NCI-H187 treated with DMSO at 0.1 percent for 48 hours (cell line): ENCODE results near the gene MADD.
"Not testable (repeated sequence)": the region's sequence is repeated elsewhere in the genome, so short reads cannot be mapped to it uniquely, and the experiment has no call there.

Experiments used
- DNase-seq: peaks from one replicate; lab custom pipeline; 2025; lab: John Stamatoyannopoulos, UW

Gene MADD

GRCh38 chr11:47276923-47277322 lies 7.0 kb downstream of the MADD start:
- no peak for DNase-seq

GRCh38 chr11:47278058-47278457 lies 8.1 kb downstream of the MADD start:
- DNase-seq = no peak

DNA sequence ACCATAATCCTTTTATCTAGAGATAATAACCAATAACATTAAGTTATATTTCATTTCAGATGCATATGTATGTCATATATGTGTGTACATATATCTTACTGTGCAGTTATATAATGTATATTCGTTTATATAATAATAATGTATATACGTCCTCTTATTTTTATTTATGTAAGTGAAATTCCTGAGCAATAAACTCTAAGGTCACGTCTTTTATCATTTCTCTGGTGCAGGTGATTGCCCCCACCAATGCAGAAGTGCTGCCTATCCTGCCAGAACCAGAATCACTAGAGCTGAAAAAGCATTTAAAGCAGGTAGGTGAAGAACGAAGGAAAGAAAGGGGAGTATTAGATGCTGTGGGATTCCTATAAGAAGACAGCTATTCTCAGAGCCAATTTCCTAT lies 8.8 kb downstream of the MADD start:
- no peak for DNase-seq

DNA sequence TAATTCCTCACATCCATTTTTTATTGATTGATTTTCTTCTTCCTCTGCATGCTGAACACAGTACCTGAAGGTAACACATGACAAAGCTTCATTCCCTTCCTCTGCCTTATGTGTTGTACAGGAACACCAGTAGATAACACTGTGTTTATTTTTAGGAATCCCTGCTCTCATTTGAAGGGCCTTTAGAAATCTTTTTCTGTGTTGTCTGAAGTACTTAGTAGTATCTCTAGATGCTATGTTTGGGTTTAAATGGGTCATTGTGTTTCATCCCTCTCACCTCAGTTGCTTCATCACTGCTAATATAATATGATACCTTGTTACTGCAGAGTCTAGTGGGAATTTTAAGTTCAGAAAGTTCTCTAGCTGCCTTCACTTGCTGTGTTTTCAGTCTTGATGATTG lies 10.2 kb downstream of the MADD start:
- DNase-seq = no peak

DNA sequence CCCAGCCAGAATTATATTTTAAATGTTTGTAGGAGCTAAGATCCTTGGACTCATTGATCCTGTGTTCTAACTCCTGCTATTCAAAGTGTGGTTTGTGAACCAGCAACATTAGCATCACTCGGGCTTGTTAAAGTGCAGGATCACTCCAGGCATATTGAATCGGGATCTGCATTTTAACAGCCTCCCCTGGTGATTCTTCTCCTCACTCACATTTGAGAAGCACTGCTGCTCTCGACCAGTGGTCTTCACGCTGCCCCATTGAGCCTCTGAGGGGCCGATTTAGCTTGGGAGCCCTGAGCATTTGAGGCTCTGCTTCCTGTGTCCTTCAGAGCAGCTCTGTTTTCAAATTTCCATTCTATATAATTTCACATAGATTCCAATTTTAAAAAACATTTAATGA lies 10.9 kb downstream of the MADD start:
- no peak for DNase-seq

GRCh38 chr11:47282462-47282861 lies 12.5 kb downstream of the MADD start:
- DNase-seq = no peak

DNA sequence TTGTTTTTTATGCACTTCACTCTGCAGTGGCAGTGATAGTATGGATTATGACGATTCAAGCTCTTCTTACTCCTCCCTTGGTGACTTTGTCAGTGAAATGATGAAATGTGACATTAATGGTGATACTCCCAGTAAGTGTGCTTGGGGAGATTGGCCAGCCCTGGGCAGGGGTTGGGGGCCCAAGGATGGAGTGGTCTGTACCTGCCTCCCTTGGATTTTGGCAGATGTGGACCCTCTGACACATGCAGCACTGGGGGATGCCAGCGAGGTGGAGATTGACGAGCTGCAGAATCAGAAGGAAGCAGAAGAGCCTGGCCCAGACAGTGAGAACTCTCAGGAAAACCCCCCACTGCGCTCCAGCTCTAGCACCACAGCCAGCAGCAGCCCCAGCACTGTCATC lies 14.2 kb downstream of the MADD start:
- no peak for DNase-seq

DNA sequence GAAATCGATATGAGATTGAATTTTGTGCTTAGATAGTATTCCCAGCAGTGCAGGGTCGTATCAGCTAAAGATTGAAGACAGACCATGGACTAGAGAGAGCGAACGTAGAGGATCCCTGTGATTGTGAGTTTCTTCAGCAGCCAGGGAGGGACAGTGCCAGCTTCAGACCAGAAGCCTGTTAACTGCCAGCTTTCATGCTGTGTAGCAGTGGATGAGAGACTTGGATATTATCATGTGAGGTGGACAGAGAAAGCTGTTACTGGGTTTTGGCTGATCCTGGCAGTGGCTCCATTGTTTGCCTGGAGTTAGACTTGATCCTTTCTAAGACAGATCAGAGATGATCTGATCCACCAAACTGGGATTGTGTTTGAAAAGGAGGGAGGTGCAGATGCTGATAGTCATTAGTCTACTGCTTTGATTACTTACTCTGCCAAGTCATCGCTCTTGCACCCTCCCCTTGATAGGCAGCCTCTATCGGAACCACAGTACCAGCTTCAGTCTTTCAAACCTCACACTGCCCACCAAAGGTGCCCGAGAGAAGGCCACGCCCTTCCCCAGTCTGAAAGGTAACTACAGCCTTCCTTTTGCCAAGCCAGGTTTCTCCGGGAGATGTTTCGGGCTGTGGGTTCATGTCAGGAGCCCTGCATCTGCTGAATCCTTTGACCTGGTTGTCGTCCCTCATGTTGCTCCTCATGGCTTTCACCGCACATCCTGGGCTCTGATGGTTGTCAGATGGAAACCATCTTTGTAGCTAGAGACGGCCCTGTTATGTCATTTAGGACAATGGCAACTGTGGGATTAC lies 16.2 kb downstream of the MADD start:
- no peak for DNase-seq

GRCh38 chr11:47288066-47288465 lies 18.1 kb downstream of the MADD start:
- no peak for DNase-seq

GRCh38 chr11:47289856-47290255 lies 19.9 kb downstream of the MADD start:
- no peak for DNase-seq

- DNase-seq = no peak
These were observed 25.5 kb downstream of the MADD start for GRCh38 chr11:47295385-47295784.

DNA sequence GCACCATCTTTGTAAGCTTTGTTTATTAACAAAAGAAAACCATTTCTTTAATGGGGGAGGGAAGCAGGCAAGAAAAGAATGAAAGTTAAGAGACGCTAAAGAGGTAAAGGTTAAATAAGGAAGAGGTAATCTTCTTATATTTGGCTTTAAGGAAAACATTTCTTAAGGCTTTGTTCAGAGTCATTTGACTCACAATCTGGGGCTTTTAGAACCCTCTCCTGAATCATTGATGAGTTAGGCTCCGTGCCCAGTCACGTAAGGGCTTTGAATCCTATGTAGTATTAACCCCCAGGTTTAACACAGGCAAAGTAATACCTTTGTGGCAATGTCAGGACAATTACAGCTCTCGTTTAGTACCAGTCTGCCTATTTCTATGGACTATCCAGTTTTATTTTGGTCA lies 26.1 kb downstream of the MADD start:
- no peak for DNase-seq

DNA sequence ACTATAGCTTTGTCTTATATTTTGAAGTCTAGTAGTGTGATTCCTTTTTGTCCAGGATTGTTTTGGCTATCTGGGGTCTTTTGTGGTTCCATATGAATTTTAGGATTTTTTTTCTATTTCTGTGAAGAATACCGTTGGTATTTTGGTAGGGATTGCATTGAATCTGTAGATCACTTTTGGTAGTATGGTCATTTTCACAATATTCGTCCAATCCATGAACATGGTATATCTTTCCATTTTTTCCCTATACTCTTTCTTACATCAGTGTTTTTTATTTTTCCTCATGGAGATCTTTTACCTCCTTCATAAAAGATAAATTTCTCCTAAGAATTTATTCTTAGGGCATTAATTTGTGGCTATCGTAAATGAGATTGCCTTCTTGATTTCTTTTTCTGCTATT lies 29.1 kb downstream of the MADD start:
- DNase-seq = no peak

DNA sequence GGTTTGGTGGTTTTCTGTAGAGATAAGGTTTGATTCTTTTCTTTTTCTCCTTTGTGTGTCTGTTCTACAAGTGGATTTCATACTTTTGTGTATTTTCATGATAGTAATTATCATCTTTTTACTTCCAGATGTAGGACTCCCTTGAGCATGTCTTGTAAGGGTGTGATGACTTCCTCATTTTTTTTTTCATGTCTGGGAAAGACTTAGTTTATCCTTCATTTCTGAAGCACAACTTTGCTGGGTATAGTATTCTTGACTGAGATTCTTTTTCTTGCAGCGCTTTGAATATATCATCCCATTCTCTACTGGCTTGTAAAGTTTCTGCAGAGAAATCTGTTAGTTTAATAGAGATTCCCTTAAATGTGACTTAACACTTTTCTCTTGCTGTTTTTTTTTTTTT lies 32.9 kb downstream of the MADD start:
- DNase-seq = no peak

- no peak for DNase-seq
These were observed 36.0 kb downstream of the MADD start for GRCh38 chr11:47305734-47306483.

DNA sequence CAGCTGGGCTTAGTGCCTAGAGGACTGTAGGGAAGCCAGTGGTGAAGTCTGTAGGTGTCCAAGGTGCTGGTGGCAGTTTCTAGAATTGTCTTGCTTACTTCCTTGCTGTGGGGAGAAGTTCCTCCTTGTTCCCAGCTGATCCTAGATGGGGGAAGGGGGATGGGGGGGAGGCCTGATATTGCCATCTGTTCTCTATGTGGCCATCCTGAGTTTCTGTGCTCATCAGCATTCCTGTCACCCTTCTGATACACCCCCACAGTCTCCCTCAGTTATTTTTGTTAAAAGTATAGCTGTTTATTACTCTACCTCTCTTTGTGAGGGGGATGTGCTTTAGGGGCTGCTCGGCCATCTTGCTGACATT lies 36.5 kb downstream of the MADD start:
- DNase-seq = no peak

GRCh38 chr11:47308050-47308823 lies 38.3 kb downstream of the MADD start:
- DNase-seq = no peak

DNA sequence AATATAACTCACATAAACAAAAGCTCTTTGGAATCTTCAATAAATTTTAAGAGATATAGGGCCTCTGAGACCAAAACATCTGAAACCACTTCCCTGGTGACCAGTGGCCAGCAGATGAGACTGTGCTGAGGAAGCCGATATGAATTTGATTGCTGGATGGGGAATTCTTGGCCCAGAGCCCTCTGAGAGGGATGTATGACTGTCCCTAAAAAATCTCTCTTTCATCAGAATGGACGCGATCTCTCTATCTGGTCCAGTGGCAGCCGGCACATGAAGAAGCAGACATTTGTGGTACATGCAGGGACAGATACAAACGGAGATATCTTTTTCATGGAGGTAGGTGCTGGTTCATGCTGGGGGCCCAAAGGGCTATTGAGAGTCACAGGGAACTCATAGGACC lies 45.1 kb downstream of the MADD start:
- no peak for DNase-seq

- DNase-seq = not testable (repeated sequence)
These were observed 46.6 kb downstream of the MADD start for GRCh38 chr11:47316501-47316900.

- no peak for DNase-seq
These were observed 47.3 kb downstream of the MADD start for GRCh38 chr11:47317064-47317828.

DNA sequence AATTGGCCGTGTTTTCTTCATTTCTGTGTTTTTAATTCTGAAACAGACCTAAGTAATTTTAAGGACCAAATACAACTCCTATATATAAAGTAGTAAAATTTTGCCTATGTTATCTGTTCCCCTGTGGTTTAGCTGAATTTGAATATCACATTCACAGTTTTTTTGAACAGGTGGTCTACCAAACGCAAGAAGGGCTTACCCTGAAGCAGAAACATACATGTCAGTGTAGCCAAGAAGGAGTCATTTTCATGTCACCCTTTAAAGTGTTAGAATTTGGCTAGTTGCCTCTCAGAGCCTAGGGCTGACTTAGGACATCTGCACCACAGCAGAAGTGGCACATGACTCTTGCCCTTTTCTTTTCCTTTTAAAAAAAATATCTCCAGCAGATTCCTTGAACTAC lies 48.2 kb downstream of the MADD start:
- DNase-seq = no peak

GRCh38 chr11:47324520-47324919 lies 54.6 kb downstream of the MADD start:
- DNase-seq = no peak
